ENCODE results near the gene CCDC148. TPM values are rescaled to one million over a fixed set of nuclear protein-coding genes. Genes with fewer than 3 reads are reported as not detected.

Gene CCDC148
- total and polyA plus RNA-seq, 2 experiments from 2014 or later = 1.2 to 1.8 TPM

- peak overlapping the region; percentile 29; the same call in 1 of the 2 replicates for H3K27ac ChIP-seq (ENCODE audit: low read depth)
- no peak overlapping the region for H3K4me3 Mint-ChIP-seq
- no peak overlapping the region for H2AFZ ChIP-seq
- H3K27me3 ChIP-seq (ENCODE audit: insufficient read depth) = no peaks in the 10 kb centered on the region
- DNase-seq (ENCODE audit: low spot score) (no peak), ATAC-seq (no peak)
- no peaks in the 10 kb centered on the region for H3K9me3 Mint-ChIP-seq
- H3K27ac Mint-ChIP-seq = peak overlapping the region; percentile 73; the same call in 1 of the 2 replicates
- H3K36me3 Mint-ChIP-seq (ENCODE audit: low read depth) = no peaks in the 10 kb centered on the region; the same call in 2 of the 3 replicates
- H3K27me3 Mint-ChIP-seq (ENCODE audit: insufficient read depth, low read depth, poor library complexity) = no peaks in the 10 kb centered on the region
- H3K4me2 ChIP-seq = peak overlapping the region; percentile 63; the same call in 1 of the 2 replicates
- H3K36me3 ChIP-seq (ENCODE audit: insufficient read depth) = no peaks in the 10 kb centered on the region
- TF ChIP-seq NANOG (IDR thresholded peaks at IDR 0.05; ENCODE audit: borderline replicate concordance) = no peak
- no peak for TF ChIP-seq ZNF114 (CRISPR knock-in tag; IDR thresholded peaks at IDR 0.05)
- TF ChIP-seq POLR2AphosphoS5 (IDR thresholded peaks at IDR 0.05; ENCODE audit: low read depth) = no peak
- TF ChIP-seq ETS1 (IDR thresholded peaks at IDR 0.05) = no peak
- no peak for TF ChIP-seq CREB1 (CRISPR knock-in tag; IDR thresholded peaks at IDR 0.05; ENCODE audit: low read depth)
- no peak for TF ChIP-seq ZNF331 (CRISPR knock-in tag; IDR thresholded peaks at IDR 0.05; ENCODE audit: low read depth)
- no peak for TF ChIP-seq JUNB (IDR thresholded peaks at IDR 0.05; ENCODE audit: unreplicated experiment)
- TF ChIP-seq EZH2phosphoT487 (IDR thresholded peaks at IDR 0.05; ENCODE audit: unreplicated experiment) = no peak
- TF ChIP-seq REST (IDR thresholded peaks at IDR 0.05; ENCODE audit: unreplicated experiment) = no peak
- no peak for TF ChIP-seq CTCF (conservative IDR thresholded peaks at IDR 0.05; ENCODE audit: low read depth in 2 of 2)
- no peak for TF ChIP-seq STAT1 (IDR thresholded peaks at IDR 0.05; ENCODE audit: unreplicated experiment)
- TF ChIP-seq EZH2 (IDR thresholded peaks at IDR 0.05; ENCODE audit: low read depth, unreplicated experiment) = no peak
- peaks cover 99% of the 10 kb centered on the region for H3K79me2 ChIP-seq (replicated peaks; ENCODE audit: insufficient read depth)
- peaks cover 26% of the 10 kb centered on the region for H3K4me1 ChIP-seq (ENCODE audit: insufficient read depth)
- H3K4me3 ChIP-seq = no peak overlapping the region
- H3F3A ChIP-seq (replicated peaks; ENCODE audit: low read depth) = no peaks in the 10 kb centered on the region
- H3K4me1 Mint-ChIP-seq = peaks cover 45% of the 10 kb centered on the region
- H4K20me1 ChIP-seq (replicated peaks; ENCODE audit: insufficient read depth) = peaks cover 13% of the 10 kb centered on the region
- H3K9me2 ChIP-seq (ENCODE audit: insufficient read depth) = no peaks in the 10 kb centered on the region
Observed at GRCh38 chr2:158498043-158498748, 41.6 kb upstream of the CCDC148 start.

All from GM23338 (cell line).